ENCODE results near the gene CCDC40. TPM values are rescaled to one million over a fixed set of nuclear protein-coding genes. Genes with fewer than 3 reads are reported as not detected.
A peak's percentile ranks its signal among the peaks of the same experiment; 100 is the strongest.

Gene CCDC40
- total RNA-seq, 1 experiment from 2014 or later = 7.5 TPM

GRCh38 chr17:80129006-80129565, 92.6 kb downstream of the CCDC40 start:
- H3K9me2 ChIP-seq (replicated peaks; ENCODE audit: low read length) = no peaks in the 10 kb centered on the region
- intact Hi-C loops (cut with micrococcal nuclease) = no loop called here
- no TSS peak for BruUV-seq (replicated peaks)
- peaks cover 4% of the 10 kb centered on the region for H3K4me1 ChIP-seq (ENCODE audit: insufficient read depth, low read length)
- POLR2A ChIA-PET (ENCODE audit: unreplicated experiment) = interaction anchor here (0.6 kb wide), 1 partner anchor 14 kb away, joined by 22 read pairs; no protein-coding TSS in a partner anchor
- no peaks in the 10 kb centered on the region for H3F3A ChIP-seq (ENCODE audit: low read length, unreplicated experiment)
- no peak overlapping the region for H3K27ac ChIP-seq (ENCODE audit: low read length)
- H3K27me3 ChIP-seq (ENCODE audit: low read length) = no peaks in the 10 kb centered on the region
- peaks cover 15% of the 10 kb centered on the region for H3K36me3 ChIP-seq (ENCODE audit: low read depth, low read length)
- DNase-seq (peak; percentile 39), ATAC-seq (peak; percentile 26)
- no peak overlapping the region for H3K9ac ChIP-seq (ENCODE audit: low read length)
- H3K4me3 ChIP-seq (ENCODE audit: low read length) = no peak overlapping the region
- no peak overlapping the region for H2AFZ ChIP-seq (ENCODE audit: low read length)
- H3K79me2 ChIP-seq (ENCODE audit: low read length) = no peaks in the 10 kb centered on the region
- no peaks in the 10 kb centered on the region for H4K20me1 ChIP-seq (ENCODE audit: low read length)
- H3K9me3 ChIP-seq (ENCODE audit: low read length) = no peaks in the 10 kb centered on the region
- no peak overlapping the region for H3K4me2 ChIP-seq (ENCODE audit: low read length)
- TF ChIP-seq EZH2phosphoT487 (IDR thresholded peaks at IDR 0.05; ENCODE audit: borderline replicate concordance, low read length) (no peak), EZH2 (IDR thresholded peaks at IDR 0.05; ENCODE audit: low read length, unreplicated experiment) (no peak)
- CTCF ChIA-PET = no interaction called here

- H3K9me3 ChIP-seq (ENCODE audit: low read length) = no peaks in the 10 kb centered on the region
- H3K4me3 ChIP-seq (ENCODE audit: low read length) = no peak overlapping the region
- H3K9me2 ChIP-seq (replicated peaks; ENCODE audit: low read length) = no peaks in the 10 kb centered on the region
- H3K4me1 ChIP-seq (ENCODE audit: insufficient read depth, low read length) = peaks cover 4% of the 10 kb centered on the region; the same call in 1 of the 2 replicates
- no peak overlapping the region for H3K9ac ChIP-seq (ENCODE audit: low read length)
- H4K20me1 ChIP-seq (ENCODE audit: low read length) = no peaks in the 10 kb centered on the region
- no peak for ATAC-seq
- TF ChIP-seq EZH2phosphoT487 (IDR thresholded peaks at IDR 0.05; ENCODE audit: borderline replicate concordance, low read length) (no peak), CTCF (conservative IDR thresholded peaks at IDR 0.05; ENCODE audit: low read depth, low read length) (no peak), EZH2 (IDR thresholded peaks at IDR 0.05; ENCODE audit: low read length, unreplicated experiment) (no peak)
- H3K27me3 ChIP-seq (ENCODE audit: low read length) = no peaks in the 10 kb centered on the region
- no peak for DNase-seq
- no peak overlapping the region for H2AFZ ChIP-seq (ENCODE audit: low read length)
- POLR2A ChIA-PET (ENCODE audit: unreplicated experiment) = no interaction called here
- no peak overlapping the region for H3K4me2 ChIP-seq (ENCODE audit: low read length)
- peaks cover 26% of the 10 kb centered on the region for H3K36me3 ChIP-seq (ENCODE audit: low read depth, low read length)
- no peaks in the 10 kb centered on the region for H3K79me2 ChIP-seq (ENCODE audit: low read length)
- no peaks in the 10 kb centered on the region for H3F3A ChIP-seq (ENCODE audit: low read length, unreplicated experiment)
- CTCF ChIA-PET = no interaction called here
- H3K27ac ChIP-seq (ENCODE audit: low read length) = no peak overlapping the region
- no TSS peak for BruUV-seq (replicated peaks)
- intact Hi-C loops (cut with micrococcal nuclease) = no loop called here
Measured at GRCh38 chr17:80130992-80131391, 94.5 kb downstream of the CCDC40 start.

GRCh38 chr17:80132906-80133625, 96.6 kb downstream of the CCDC40 start:
- H3K9me2 ChIP-seq (replicated peaks; ENCODE audit: low read length) = no peaks in the 10 kb centered on the region
- H4K20me1 ChIP-seq (ENCODE audit: low read length) = no peaks in the 10 kb centered on the region
- TF ChIP-seq EZH2phosphoT487 (IDR thresholded peaks at IDR 0.05; ENCODE audit: borderline replicate concordance, low read length) (no peak), EZH2 (IDR thresholded peaks at IDR 0.05; ENCODE audit: low read length, unreplicated experiment) (no peak)
- DNase-seq (no peak), ATAC-seq (no peak)
- H2AFZ ChIP-seq (ENCODE audit: low read length) = no peak overlapping the region
- H3K4me3 ChIP-seq (ENCODE audit: low read length) = no peak overlapping the region
- H3K4me2 ChIP-seq (ENCODE audit: low read length) = no peak overlapping the region
- H3K27me3 ChIP-seq (ENCODE audit: low read length) = no peaks in the 10 kb centered on the region
- ChIA-PET POLR2A (ENCODE audit: unreplicated experiment) (interaction anchor here (0.6 kb wide), 1 partner anchor 125 kb away, joined by 4 read pairs; no protein-coding TSS in a partner anchor), CTCF (no interaction called here)
- intact Hi-C loops (cut with micrococcal nuclease) = no loop called here
- no peak overlapping the region for H3K27ac ChIP-seq (ENCODE audit: low read length)
- H3K36me3 ChIP-seq (ENCODE audit: low read depth, low read length) = peaks cover 46% of the 10 kb centered on the region
- no TSS peak for BruUV-seq (replicated peaks)
- H3K9ac ChIP-seq (ENCODE audit: low read length) = no peak overlapping the region
- peaks cover 4% of the 10 kb centered on the region; the same call in 1 of the 2 replicates for H3K4me1 ChIP-seq (ENCODE audit: insufficient read depth, low read length)
- H3F3A ChIP-seq (ENCODE audit: low read length, unreplicated experiment) = no peaks in the 10 kb centered on the region
- no peaks in the 10 kb centered on the region for H3K79me2 ChIP-seq (ENCODE audit: low read length)
- no peaks in the 10 kb centered on the region for H3K9me3 ChIP-seq (ENCODE audit: low read length)
